ENCODE results near the gene ME2. TPM values are rescaled to one million over a fixed set of nuclear protein-coding genes. Genes with fewer than 3 reads are reported as not detected.

Gene ME2
- total RNA-seq, 4 donors from 2014 or later = 11.8 to 60.8 (median 48.1) TPM

DNA sequence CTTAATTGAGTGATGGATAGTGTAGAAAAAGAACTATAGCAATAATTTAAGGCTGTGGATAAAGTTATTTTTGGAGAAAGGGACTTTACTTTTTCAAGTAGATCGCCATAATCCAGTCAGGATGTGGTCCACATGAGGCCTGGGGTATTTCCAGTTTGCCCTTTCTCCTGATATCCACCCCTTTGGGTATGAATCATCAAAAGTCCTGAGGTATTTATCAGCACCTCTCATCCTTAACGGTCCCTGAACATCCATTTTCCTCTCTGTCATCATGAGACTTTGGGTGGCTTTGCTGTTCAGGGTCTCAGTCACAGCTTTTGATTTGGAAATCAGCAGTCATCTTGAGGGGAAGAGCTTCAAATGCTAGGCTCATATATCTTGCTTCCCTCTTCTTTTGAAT is 49.6 kb downstream of the ME2 start:
- TF ChIP-seq CTCF (IDR thresholded peaks at IDR 0.05) = no peak
- no peak for TF ChIP-seq POLR2A (IDR thresholded peaks at IDR 0.05)
- no peaks in the 10 kb centered on the region for H3K36me3 ChIP-seq

DNA sequence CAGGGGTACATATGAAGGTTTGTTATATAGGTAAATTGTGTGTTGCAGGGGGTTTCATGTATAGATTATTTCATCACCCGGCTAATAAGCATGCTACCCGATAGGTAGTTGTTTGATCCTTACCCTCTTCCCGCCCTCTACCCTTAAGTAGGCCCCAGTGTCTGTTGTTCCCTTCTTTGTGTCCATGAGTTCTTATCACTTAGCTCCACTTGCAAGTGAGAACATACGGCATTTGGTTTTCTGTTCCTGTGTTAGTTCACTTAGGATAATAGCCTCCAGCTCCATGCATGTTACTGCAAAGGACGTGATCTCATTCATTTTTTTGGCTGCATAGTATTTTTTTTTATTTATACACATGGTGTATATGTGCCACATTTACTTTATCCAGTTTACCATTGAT is 54.8 kb downstream of the ME2 start:
- no peak overlapping the region for H3K4me3 ChIP-seq
- H3K9me3 ChIP-seq = no peaks in the 10 kb centered on the region
- DNase-seq = no peak
- H3K27ac ChIP-seq = no peak overlapping the region
- H3K36me3 ChIP-seq = no peaks in the 10 kb centered on the region
- intact Hi-C loops (cut with DNase I; ENCODE audit: low total_unique reads) = no loop called here
- no peak for TF ChIP-seq POLR2A (IDR thresholded peaks at IDR 0.05)
- no peak for TF ChIP-seq CTCF (IDR thresholded peaks at IDR 0.05)
- H3K27me3 ChIP-seq = no peaks in the 10 kb centered on the region
- H3K4me1 ChIP-seq = no peaks in the 10 kb centered on the region

More for the DNA sequence above, 49.6 kb downstream of the ME2 start:
- intact Hi-C loops (cut with DNase I; ENCODE audit: low total_unique reads) = no loop called here
- Histone ChIP-seq H3K9me3 (peaks cover 0 to 2% of the 10 kb centered on the region in 2 donors), H3K4me3 (no peak overlapping the region), H3K27me3 (no peaks in the 10 kb centered on the region), H3K27ac (no peak overlapping the region), H3K4me1 (no peaks in the 10 kb centered on the region)
- DNase-seq = no peak

DNA sequence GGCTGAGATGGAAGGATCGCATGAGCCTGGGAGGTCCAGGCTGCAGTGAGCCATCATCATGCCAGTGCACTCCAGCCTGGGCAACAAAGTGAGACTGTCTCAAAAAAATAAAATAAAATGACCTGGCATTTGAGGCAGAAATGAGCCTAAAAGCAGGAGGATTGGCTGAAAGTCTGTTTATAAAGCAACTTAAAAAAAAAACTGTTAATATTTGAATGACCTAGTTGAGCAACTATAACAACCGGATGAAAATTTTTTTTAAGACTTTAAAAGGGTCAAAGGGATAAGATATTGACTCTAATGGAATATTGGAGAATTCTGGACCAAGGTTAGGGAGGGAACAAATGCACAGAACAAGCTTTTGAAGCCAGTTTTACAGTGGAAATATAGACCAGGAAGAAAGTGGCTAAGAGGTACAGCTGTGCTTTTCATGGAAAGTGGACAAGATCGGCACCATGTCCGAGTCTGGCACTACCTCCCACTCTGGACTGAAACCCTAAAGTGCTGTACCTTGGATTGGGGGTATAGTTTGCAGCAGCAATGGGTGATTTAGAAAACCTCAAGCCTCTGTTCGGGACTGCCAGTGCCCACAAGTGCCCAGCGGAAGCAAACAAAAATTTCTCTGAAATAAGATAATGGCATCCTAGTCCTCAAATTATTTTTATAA is 55.8 kb downstream of the ME2 start:
- Histone ChIP-seq H3K27ac (no peak overlapping the region), H3K4me3 (no peak overlapping the region), H3K36me3 (no peaks in the 10 kb centered on the region), H3K27me3 (no peaks in the 10 kb centered on the region), H3K9me3 (no peaks in the 10 kb centered on the region), H3K4me1 (no peaks in the 10 kb centered on the region)
- intact Hi-C loops (cut with DNase I; ENCODE audit: low total_unique reads) = no loop called here
- no peak for TF ChIP-seq POLR2A (IDR thresholded peaks at IDR 0.05)
- TF ChIP-seq CTCF (IDR thresholded peaks at IDR 0.05) = no peak
- no peak for DNase-seq

GRCh38 chr18:50935493-50936191 is 56.7 kb downstream of the ME2 start:
- Histone ChIP-seq H3K4me3 (no peak overlapping the region), H3K27me3 (no peaks in the 10 kb centered on the region), H3K27ac (no peak overlapping the region), H3K9me3 (no peaks in the 10 kb centered on the region), H3K4me1 (no peaks in the 10 kb centered on the region), H3K36me3 (no peaks in the 10 kb centered on the region)
- intact Hi-C loops (cut with DNase I; ENCODE audit: low total_unique reads) = no loop called here
- DNase-seq = no peak
- TF ChIP-seq POLR2A (IDR thresholded peaks at IDR 0.05) = no peak
- no peak for TF ChIP-seq CTCF (IDR thresholded peaks at IDR 0.05)

DNA sequence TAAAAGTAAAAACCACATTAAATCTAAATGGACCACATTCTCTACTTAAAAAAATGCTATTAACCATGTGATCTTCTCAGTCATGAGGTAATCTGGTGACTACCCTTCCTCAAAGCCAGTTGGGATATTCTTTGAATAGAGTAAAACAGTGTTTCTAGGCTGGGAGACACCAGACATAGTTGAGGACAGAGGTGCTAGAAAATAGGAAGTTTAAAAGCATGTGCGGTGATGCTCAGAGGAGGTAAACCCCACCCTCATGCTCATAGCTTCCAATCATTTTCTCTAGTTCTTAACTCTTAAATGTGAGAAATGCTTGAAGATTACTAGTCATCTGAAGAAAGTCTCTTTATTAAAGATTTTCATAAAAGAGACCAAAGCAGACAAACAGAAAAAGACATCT is 58.3 kb downstream of the ME2 start:
- Histone ChIP-seq H3K27ac (no peak overlapping the region), H3K27me3 (no peaks in the 10 kb centered on the region), H3K36me3 (no peaks in the 10 kb centered on the region), H3K9me3 (no peaks in the 10 kb centered on the region), H3K4me3 (no peak overlapping the region), H3K4me1 (no peaks in the 10 kb centered on the region)
- DNase-seq = no peak
- TF ChIP-seq POLR2A (IDR thresholded peaks at IDR 0.05) = no peak
- TF ChIP-seq CTCF (IDR thresholded peaks at IDR 0.05) = no peak
- intact Hi-C loops (cut with DNase I; ENCODE audit: low total_unique reads) = no loop called here

Measured in uterus (tissue), 4 donors.